ENCODE data around the gene FGF22. TPM values are rescaled to one million over a fixed set of nuclear protein-coding genes. Genes with fewer than 3 reads are reported as not detected.

Gene FGF22
- total and polyA plus RNA-seq, 2 of the 13 experiments (the other 11 are each of a cell fraction or from before 2014, with no cell fraction given), result 0.24 TPM; not detected in 1

DNA sequence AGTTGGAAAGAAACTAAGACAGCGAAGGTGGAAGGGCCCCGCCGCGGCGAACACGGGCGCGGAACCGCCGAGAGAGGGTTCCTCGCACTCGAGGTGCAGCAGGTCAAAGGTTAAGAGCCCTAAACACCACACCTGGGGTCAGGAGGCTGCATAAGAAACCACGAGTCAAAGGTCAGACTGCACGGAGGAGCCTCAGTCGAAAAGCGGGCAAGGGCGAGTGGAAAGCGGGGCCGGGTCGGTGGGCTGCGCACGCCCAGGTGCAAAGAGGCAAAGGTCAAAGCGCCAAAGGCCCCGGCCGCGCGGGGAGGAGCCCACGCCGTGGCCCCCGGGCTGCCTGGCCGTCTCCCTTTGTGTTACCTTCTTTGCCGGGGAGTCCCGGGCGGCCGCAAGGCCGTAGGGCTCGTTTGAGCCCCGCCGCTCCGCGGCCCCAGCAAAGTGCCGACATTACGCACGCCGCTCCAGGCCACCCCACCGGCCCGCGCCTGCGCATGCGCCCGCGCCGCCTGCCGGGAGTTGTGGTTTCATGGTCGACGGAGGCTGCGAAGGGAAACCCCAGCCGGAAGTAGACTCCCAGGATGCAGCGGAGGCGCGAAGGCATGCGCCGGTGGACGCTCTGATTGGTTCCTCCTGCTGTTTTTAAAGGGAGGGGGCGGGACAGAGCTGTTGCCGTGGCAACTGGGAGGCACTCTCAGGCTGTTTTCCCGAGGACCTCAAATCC lies 6.5 kb upstream of the FGF22 start, which contains the start of gene POLRMT (continued):
- no peak for TF ChIP-seq ARNT2 (CRISPR knock-in tag; IDR thresholded peaks at IDR 0.05; ENCODE audit: low read depth)
- TF ChIP-seq CAMTA2 (CRISPR knock-in tag; IDR thresholded peaks at IDR 0.05; ENCODE audit: borderline replicate concordance), result no peak
- no peak for TF ChIP-seq SRSF1 (optimal IDR thresholded peaks at IDR 0.05; ENCODE audit: low read depth, low read length)
- peak; percentile 69 for TF ChIP-seq ZNF331 (CRISPR knock-in tag; IDR thresholded peaks at IDR 0.05)
- no peak; the same call in none of the 2 replicates for TF ChIP-seq MEIS2 (CRISPR knock-in tag; IDR thresholded peaks at IDR 0.05)
- TF ChIP-seq YEATS2 (CRISPR knock-in tag; IDR thresholded peaks at IDR 0.05; ENCODE audit: borderline replicate concordance), result peak; percentile 89; the same call in 1 of the 2 replicates
- no peak for TF ChIP-seq ZNF230 (CRISPR knock-in tag; IDR thresholded peaks at IDR 0.05)
- TF ChIP-seq, protein P1, sequence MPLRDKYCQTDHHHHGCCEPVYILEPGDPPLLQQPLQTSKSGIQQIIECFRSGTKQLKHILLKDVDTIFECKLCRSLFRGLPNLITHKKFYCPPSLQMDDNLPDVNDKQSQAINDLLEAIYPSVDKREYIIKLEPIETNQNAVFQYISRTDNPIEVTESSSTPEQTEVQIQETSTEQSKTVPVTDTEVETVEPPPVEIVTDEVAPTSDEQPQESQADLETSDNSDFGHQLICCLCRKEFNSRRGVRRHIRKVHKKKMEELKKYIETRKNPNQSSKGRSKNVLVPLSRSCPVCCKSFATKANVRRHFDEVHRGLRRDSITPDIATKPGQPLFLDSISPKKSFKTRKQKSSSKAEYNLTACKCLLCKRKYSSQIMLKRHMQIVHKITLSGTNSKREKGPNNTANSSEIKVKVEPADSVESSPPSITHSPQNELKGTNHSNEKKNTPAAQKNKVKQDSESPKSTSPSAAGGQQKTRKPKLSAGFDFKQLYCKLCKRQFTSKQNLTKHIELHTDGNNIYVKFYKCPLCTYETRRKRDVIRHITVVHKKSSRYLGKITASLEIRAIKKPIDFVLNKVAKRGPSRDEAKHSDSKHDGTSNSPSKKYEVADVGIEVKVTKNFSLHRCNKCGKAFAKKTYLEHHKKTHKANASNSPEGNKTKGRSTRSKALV (CRISPR knock-in tag; IDR thresholded peaks at IDR 0.05), result peak; percentile 92
- TF ChIP-seq RARA (CRISPR knock-in tag; IDR thresholded peaks at IDR 0.05), result no peak
- no peak for TF ChIP-seq ZMYM3 (CRISPR knock-in tag; IDR thresholded peaks at IDR 0.05)
- peak; percentile 98 for TF ChIP-seq RFX1 (IDR thresholded peaks at IDR 0.05)
- TF ChIP-seq ZNF367 (CRISPR knock-in tag; IDR thresholded peaks at IDR 0.05; ENCODE audit: borderline replicate concordance), result no peak
- TF ChIP-seq, protein P2, sequence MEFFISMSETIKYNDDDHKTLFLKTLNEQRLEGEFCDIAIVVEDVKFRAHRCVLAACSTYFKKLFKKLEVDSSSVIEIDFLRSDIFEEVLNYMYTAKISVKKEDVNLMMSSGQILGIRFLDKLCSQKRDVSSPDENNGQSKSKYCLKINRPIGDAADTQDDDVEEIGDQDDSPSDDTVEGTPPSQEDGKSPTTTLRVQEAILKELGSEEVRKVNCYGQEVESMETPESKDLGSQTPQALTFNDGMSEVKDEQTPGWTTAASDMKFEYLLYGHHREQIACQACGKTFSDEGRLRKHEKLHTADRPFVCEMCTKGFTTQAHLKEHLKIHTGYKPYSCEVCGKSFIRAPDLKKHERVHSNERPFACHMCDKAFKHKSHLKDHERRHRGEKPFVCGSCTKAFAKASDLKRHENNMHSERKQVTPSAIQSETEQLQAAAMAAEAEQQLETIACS (CRISPR knock-in tag; IDR thresholded peaks at IDR 0.05), result peak; percentile 60
- TF ChIP-seq FOSL2 (CRISPR knock-in tag; IDR thresholded peaks at IDR 0.05), result no peak; the same call in 1 of the 2 replicates
- TF ChIP-seq MAFF (IDR thresholded peaks at IDR 0.05; ENCODE audit: low read depth, low read length), result 0 out of 2 replicates have a peak, but pooled peaks have one; percentile 14
- peak; percentile 56 for TF ChIP-seq HNRNPLL (IDR thresholded peaks at IDR 0.05; ENCODE audit: low read depth, low read length, poor library complexity, severe bottlenecking)
- no peak for TF ChIP-seq ATF7-NPFF (CRISPR knock-in tag; IDR thresholded peaks at IDR 0.05; ENCODE audit: low read depth)
- TF ChIP-seq CREB1 (IDR thresholded peaks at IDR 0.05), result peak; percentile 81
- peak; percentile 70 for TF ChIP-seq CREB1 (CRISPR knock-in tag; IDR thresholded peaks at IDR 0.05)
- no peak for TF ChIP-seq ZMYM2 (CRISPR knock-in tag; IDR thresholded peaks at IDR 0.05)
- TF ChIP-seq, protein P3, sequence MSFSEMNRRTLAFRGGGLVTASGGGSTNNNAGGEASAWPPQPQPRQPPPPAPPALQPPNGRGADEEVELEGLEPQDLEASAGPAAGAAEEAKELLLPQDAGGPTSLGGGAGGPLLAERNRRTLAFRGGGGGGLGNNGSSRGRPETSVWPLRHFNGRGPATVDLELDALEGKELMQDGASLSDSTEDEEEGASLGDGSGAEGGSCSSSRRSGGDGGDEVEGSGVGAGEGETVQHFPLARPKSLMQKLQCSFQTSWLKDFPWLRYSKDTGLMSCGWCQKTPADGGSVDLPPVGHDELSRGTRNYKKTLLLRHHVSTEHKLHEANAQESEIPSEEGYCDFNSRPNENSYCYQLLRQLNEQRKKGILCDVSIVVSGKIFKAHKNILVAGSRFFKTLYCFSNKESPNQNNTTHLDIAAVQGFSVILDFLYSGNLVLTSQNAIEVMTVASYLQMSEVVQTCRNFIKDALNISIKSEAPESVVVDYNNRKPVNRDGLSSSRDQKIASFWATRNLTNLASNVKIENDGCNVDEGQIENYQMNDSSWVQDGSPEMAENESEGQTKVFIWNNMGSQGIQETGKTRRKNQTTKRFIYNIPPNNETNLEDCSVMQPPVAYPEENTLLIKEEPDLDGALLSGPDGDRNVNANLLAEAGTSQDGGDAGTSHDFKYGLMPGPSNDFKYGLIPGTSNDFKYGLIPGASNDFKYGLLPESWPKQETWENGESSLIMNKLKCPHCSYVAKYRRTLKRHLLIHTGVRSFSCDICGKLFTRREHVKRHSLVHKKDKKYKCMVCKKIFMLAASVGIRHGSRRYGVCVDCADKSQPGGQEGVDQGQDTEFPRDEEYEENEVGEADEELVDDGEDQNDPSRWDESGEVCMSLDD (CRISPR knock-in tag; IDR thresholded peaks at IDR 0.05; ENCODE audit: borderline replicate concordance), result 0 out of 2 replicates have a peak, but pooled peaks have one; percentile 41
- TF ChIP-seq ARHGAP35 (CRISPR knock-in tag; IDR thresholded peaks at IDR 0.05; ENCODE audit: borderline replicate concordance), result no peak
- TF ChIP-seq ZNF354B (CRISPR knock-in tag; IDR thresholded peaks at IDR 0.05), result no peak
